HG03135 (cell line): ENCODE data around the gene DOK3.
"Not testable (repeated sequence)": the region's sequence is repeated elsewhere in the genome, so short reads cannot be mapped to it uniquely, and the experiment has no call there.

Experiments used
- ATAC-seq: cut with Tn5 transposase; IDR thresholded peaks from one replicate; pipeline ENCODE4 v1.9.1; 2021; ENCODE audit warnings: mild to moderate bottlenecking, moderate library complexity; ENCODE audit not compliant: unreplicated experiment

DOK3 gene

DNA sequence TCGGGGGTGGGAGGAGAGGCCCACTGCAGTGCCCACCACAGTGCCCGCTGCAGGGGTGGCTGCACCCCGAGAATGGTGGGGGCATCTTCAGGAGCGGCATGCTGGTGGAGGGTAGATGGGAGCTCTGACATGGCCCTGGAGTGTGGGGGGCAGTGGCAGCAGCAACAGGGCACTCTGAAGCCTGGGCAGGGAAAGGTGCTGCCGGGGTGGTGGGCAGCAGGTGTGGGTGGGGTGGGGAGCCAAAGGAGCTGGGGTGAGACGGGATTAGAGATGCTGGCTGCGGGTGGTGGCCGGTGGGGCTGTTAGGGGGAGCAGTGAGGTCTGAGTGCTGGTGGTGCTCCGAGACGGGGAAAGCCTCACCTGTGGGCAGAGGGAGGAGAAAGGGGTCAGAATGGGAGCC lies 26.8 kb upstream of the DOK3 start:
- ATAC-seq, result no peak

DNA sequence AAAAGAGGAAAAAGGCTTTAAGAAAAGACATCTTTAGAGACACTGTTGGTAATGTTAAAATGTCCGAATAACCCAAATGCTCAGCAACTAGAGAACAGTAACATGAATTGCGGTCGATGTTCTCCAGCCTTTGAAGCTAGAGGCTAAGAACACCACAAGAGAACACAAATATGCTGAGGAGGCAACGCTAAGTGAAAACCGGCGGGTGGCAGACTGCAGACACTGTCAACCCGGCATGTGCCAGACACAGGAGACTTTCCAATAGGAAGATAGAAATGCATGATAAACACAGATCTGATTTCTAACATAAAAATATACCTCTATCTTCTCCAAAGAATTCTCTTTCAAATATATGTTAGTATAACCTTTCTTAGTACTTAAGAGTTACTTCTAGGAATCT lies 25.5 kb upstream of the DOK3 start:
- ATAC-seq, result no peak

DNA sequence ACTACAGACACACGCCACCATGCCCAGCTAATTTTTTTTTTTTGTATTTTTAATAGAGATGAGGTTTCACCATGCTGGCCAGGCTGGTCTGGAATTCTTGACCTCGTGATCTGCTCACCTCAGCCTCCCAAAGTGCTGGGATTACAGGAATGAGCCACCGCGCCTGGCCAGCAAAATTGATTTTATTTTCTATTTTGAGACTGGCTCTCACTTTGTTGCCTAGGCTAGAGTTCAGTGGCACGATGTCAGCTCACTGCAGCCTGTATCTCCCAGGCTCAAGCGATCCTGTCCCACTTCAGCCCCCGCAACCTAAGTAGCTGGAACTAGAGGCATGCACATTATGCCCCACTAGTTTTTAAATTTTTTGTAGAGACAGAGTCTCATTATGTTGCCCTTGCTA lies 24.8 kb upstream of the DOK3 start:
- not testable (repeated sequence) for ATAC-seq

GRCh38 chr5:177531209-177531940 lies 21.7 kb upstream of the DOK3 start:
- no peak for ATAC-seq

DNA sequence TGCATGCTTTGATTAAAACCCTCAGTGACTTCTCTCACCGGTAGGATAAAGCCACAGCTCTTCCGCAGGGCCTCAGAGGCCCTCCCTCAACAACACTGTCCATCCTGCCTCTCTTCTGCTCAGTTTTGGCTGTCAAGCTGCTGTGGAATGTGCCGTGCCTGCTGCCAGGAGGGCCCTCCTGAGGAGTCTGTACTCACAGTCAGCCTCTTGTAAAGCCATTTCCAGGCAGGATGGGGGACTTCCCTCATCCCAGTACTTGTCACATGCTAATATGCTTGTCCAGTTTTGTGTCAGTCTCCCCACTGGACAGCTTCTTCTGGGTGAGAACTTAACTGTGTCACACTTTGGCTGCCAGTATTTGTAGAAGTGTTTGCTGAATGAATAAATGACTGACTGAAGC lies 21.0 kb upstream of the DOK3 start:
- ATAC-seq, result no peak

GRCh38 chr5:177529247-177530203 lies 19.9 kb upstream of the DOK3 start:
- no peak for ATAC-seq

- ATAC-seq, result no peak
These were observed 19.0 kb upstream of the DOK3 start for GRCh38 chr5:177528631-177529030.

DNA sequence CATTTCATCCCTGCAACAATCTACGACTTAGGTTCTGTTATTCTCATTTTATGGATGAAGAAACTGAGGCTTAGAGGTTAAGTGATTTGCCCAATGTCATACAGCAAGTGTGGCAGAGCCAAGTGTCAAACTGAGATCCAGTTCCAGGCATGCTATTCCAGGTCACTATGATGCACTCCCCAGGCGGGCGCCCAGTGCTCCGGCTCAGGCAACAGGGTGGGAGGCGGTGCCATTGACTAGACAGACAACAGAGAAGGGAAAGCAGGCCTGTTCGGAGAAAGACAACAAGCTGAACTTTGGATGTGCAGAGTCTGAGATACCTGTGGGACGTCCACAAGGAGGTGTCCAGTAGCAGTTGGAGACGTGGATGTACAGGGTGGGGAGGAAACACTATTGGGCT lies 18.0 kb upstream of the DOK3 start:
- ATAC-seq, result no peak

GRCh38 chr5:177526791-177527190 lies 17.2 kb upstream of the DOK3 start:
- no peak for ATAC-seq

GRCh38 chr5:177526191-177526590 lies 16.6 kb upstream of the DOK3 start:
- no peak for ATAC-seq

- ATAC-seq, result no peak
These were observed 15.5 kb upstream of the DOK3 start for GRCh38 chr5:177524941-177525655.

GRCh38 chr5:177524539-177524900 lies 14.9 kb upstream of the DOK3 start:
- ATAC-seq, result no peak

DNA sequence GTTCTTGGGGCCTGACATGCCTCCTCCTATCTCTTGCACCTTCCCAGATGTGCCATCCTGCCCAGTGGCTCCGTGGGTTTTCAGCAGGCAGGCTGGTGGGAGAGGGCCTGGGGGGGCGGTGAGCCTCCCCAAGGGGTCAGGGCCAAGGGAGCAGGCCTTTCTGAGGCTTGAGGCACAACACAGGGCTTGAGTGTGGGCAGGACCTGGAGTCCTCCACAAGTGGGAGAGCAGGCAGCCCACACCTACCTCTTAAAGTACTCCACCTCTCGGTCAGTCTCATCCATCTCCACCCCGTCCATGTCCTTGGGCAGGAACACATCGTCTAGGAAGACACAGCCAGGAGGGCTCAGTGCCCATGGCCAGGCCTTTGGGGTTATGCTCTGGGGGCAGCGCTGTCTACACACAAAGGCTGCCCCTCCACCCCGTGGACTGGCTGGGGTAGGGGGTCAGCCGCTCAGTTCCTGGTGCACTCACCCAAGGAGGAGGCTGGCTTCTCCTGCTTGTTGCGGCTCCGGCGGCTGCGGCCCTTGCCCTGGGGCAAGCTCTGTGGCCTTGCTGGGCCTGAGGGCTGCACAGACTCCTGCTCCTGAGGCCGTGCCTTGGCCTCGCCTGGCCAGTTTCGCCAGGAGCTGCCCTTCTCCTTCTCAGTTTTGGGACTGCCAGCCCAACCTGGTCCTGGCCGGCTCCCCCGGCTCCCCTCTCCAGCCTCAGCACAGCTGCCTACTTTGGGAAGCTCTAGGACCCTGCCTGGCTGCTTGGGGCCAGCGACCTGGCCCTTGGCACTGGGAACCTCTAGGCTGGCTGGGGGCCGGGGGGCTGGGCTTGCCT lies 14.3 kb upstream of the DOK3 start:
- no peak for ATAC-seq

- no peak for ATAC-seq
These were observed 11.4 kb upstream of the DOK3 start for GRCh38 chr5:177520916-177521513.

DNA sequence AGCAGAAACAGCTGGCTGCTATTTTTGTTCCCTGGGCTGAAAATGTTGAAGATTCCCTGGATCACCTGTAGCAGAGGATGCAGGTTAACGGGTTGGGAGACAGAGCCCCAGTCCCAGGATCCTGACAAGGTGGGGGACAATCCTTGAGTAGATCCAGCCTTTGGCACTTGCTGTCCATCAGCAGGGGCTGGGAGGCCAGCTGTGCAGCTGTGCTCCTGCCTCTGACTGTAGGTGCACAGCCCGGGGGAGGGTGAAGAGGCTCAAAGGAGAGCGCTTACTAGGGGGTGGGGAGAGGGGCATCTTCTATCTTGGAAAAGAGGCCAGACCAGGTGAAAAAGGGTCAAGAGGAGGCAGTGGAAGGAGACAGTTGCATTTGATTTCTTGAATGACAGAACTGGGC lies 10.6 kb upstream of the DOK3 start:
- no peak for ATAC-seq

DNA sequence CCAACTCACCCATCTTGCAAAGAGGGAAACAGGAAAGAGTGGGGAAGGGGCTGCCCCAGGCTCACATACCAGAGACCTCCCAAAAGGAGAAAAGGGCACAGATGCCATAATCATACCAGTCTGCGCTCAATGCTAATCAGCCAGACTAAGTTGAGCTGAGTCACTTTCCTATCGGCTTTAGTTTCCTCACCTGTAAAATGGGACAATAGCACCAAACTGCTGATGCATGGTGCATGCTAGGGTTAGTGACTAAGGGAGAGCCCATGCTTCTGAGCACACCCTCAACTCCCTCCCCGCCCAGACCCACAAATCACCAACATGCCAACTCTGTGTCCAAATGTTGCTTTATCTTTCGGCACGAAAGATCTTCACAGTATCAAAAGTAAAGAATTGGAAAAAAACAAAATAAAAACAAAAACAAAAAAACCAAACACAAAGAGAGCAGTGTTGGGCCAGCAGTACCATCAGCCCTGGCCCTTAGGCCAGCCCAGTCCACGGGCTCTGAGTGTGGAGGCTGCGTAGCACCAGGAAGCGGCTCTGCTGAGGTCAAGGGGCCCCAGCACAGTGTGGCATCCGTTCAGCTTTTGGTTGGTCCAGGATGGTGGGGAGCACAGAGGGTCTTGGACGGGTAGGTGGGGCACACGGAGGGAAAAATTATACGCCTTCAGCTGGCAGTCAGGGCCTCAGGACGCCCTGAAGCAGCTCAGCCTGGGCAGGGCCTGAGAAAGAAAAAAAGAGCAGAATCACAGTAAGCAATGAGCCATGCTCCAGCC lies 10.0 kb upstream of the DOK3 start:
- no peak for ATAC-seq

DNA sequence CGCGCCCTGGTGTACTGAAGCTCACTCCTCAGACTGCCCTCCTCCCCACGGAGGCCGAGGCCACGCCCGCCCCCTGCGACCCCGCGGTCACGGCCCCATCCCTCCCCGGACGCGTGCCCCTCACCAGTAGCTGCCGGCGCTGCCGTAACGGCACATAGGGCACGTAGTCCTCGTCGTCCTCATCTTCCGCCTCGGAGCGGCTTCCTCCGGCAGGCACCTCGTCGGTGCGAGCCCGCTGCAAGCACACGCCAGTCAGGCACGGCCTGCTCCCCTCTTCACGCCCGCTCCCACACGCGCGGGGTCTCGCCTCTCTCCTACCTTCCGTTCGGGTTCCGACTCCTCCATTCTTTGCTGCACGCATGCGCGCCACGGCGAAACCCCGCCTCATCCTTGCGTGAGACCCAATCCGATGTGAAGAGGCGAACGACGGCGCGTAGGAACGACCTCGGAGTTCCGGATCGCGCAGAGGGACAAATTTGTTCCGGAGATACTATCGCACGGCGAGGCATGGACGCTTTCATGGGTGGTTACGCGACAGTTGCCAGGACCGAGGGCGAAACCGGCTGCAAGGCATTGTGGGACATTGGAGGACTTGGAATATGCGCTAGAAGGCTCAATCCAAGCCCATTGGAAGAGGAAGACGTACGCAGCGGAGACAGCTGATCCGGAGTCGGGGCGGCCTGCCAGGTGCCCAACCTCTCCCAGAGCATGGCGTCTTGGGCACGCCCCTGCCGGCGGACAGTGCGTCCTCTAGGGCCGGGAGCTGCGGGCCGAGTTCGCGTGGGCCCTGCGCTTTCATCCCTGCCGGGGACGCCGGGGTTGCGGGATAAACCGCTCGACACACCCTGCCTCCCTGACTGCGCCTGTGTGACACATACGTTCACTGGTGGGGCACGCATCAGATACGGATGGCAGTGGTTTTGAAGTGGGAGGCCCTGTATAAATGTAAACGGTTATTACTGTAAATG lies 7.3 kb upstream of the DOK3 start, which contains the start of gene DDX41:
Gene DDX41 (minus strand): TSS at position 361 of the 968 bp plus-strand sequence. CDS start 16 bp downstream, at position 345.
- peak; percentile 79 for ATAC-seq

GRCh38 chr5:177515580-177515979 lies 6.0 kb upstream of the DOK3 start:
- no peak for ATAC-seq
